Peyer's patch (tissue), 4 donors: ENCODE results near the gene ATXN2.

ENCODE experiments used
- POLR2A ChIP-seq, 2 donors: fragments of 450-650 bp; IDR thresholded peaks; one replicate each; pipeline ENCODE4 v1.5.1; 2017; ENCODE audit warnings: antibody characterized with exemption in 2 of 2, mild to moderate bottlenecking in 2 of 2, moderate library complexity in 2 of 2
- TF ChIP-seq, protein P1 (sequence below), 6 experiments: fragments of 450-650 bp in 4 of 6; fragments of 200-600 bp in 2 of 6; sonication (generic) in 1 of 6; IDR thresholded peaks; one replicate each; pipeline ENCODE4 v1.5.1; 2017 to 2019; ENCODE audit warnings: antibody characterized with exemption in 6 of 6, mild to moderate bottlenecking in 3 of 6, moderate library complexity in 1 of 6

GRCh38 chr12:111586986-111587385 lies 12.1 kb downstream of the ATXN2 start:
- TF ChIP-seq, protein P1, sequence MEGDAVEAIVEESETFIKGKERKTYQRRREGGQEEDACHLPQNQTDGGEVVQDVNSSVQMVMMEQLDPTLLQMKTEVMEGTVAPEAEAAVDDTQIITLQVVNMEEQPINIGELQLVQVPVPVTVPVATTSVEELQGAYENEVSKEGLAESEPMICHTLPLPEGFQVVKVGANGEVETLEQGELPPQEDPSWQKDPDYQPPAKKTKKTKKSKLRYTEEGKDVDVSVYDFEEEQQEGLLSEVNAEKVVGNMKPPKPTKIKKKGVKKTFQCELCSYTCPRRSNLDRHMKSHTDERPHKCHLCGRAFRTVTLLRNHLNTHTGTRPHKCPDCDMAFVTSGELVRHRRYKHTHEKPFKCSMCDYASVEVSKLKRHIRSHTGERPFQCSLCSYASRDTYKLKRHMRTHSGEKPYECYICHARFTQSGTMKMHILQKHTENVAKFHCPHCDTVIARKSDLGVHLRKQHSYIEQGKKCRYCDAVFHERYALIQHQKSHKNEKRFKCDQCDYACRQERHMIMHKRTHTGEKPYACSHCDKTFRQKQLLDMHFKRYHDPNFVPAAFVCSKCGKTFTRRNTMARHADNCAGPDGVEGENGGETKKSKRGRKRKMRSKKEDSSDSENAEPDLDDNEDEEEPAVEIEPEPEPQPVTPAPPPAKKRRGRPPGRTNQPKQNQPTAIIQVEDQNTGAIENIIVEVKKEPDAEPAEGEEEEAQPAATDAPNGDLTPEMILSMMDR (IDR thresholded peaks at IDR 0.05) = no peak
- TF ChIP-seq POLR2A (IDR thresholded peaks at IDR 0.05) = no peak
